B cell (primary cell): ENCODE data around the gene GABRP. TPM values are rescaled to one million over a fixed set of nuclear protein-coding genes. Genes with fewer than 3 reads are reported as not detected.

Experiments
- ATAC-seq: fragments of 200-7000 bp; cut with Tn5 transposase; one replicate; pipeline ENCODE4 v1.10.0; 2021; ENCODE audit warnings: low read depth, mild to moderate bottlenecking, moderate number of reproducible peaks, moderate library complexity
- CTCF ChIA-PET: fragments of 350-600 bp; sonication (Branson Sonifier 250); formaldehyde crosslinking; loops from one replicate; lab custom pipeline; 2021; ENCODE audit warnings: antibody characterized with exemption, inconsistent platforms; lab: Charles Lee
- POLR2A ChIA-PET: fragments of 350-600 bp; sonication (Branson Sonifier 250); formaldehyde crosslinking; loops from one replicate; lab custom pipeline; 2021; ENCODE audit warnings: antibody characterized with exemption; lab: Charles Lee
- DNase-seq: peaks from one replicate; pipeline ENCODE4 v3.0.0; 2013
- H2AFZ ChIP-seq: 2 replicates; pipeline ENCODE4 v1.6.1; 2012; ENCODE audit warnings: mild to moderate bottlenecking, low read depth, low read length; ENCODE audit not compliant: insufficient read depth, poor library complexity, severe bottlenecking
- H3K27ac ChIP-seq, 2 donors: 1 replicate in 1 of 2; 2 replicates in 1 of 2; pipeline ENCODE4 v1.5.1; 2012 to 2013; ENCODE audit warnings: low read length in 2 of 2, mild to moderate bottlenecking in 2 of 2, moderate library complexity in 1 of 2
- H3K27me3 ChIP-seq, 4 experiments: fragments of 200-600 bp in 1 of 4; sonication (generic) in 1 of 4; replicated peaks in 1 of 4; 1 replicate in 2 of 4; 2 replicates in 2 of 4; pipeline versions ENCODE4 v1.6.1 to v1.7.0; 2013 to 2016; ENCODE audit warnings: low read length in 3 of 4, mild to moderate bottlenecking in 2 of 4, mixed read lengths in 1 of 4, moderate library complexity in 1 of 4; ENCODE audit not compliant: insufficient read depth in 4 of 4, control insufficient read depth in 3 of 4; ENCODE audit errors: control extremely low read depth in 1 of 4
- H3K36me3 ChIP-seq, 2 experiments: replicated peaks in 1 of 2; 1 replicate in 1 of 2; 2 replicates in 1 of 2; pipeline versions ENCODE4 v1.6.1 to v1.7.1; 2013; ENCODE audit warnings: low read length in 1 of 2; ENCODE audit not compliant: insufficient read depth in 2 of 2, control insufficient read depth in 1 of 2; ENCODE audit errors: control extremely low read depth in 1 of 2, extremely low read depth in 1 of 2
- H3K4me1 ChIP-seq, 2 donors: fragments of 200-600 bp in 1 of 2; sonication (generic) in 1 of 2; 1 replicate in 1 of 2; 2 replicates in 1 of 2; pipeline versions ENCODE4 v1.5.1 to v1.6.1; 2013 to 2017; ENCODE audit warnings: low read length in 2 of 2; ENCODE audit not compliant: control insufficient read depth in 2 of 2, insufficient read depth in 2 of 2
- H3K4me2 ChIP-seq: replicated peaks from 2 replicates; pipeline ENCODE3; 2012; ENCODE audit warnings: mild to moderate bottlenecking, low read depth, low read length; ENCODE audit not compliant: poor library complexity, severe bottlenecking
- H3K4me3 ChIP-seq, 5 experiments: fragments of 200-600 bp in 1 of 5; sonication (generic) in 1 of 5; 1 replicate in 3 of 5; 2 replicates in 2 of 5; pipeline versions ENCODE4 v1.5.1 to v1.7.0; 2011 to 2016; ENCODE audit warnings: low read length in 4 of 5, mild to moderate bottlenecking in 4 of 5, low read depth in 2 of 5, control low read depth in 1 of 5, moderate library complexity in 1 of 5; ENCODE audit not compliant: insufficient read depth in 1 of 5; ENCODE audit errors: control extremely low read depth in 1 of 5, extremely low read depth in 1 of 5
- H3K79me2 ChIP-seq: fragments of 200-600 bp; sonication (generic); one replicate; pipeline ENCODE4 v1.6.0; 2016; ENCODE audit warnings: low read length; ENCODE audit not compliant: control insufficient read depth, insufficient read depth
- H3K9ac ChIP-seq: fragments of 200-600 bp; sonication (generic); 2 replicates; pipeline ENCODE4 v1.6.1; 2017; ENCODE audit warnings: mild to moderate bottlenecking, low read length, moderate library complexity
- H3K9me3 ChIP-seq, 3 donors: one replicate each; pipeline versions ENCODE4 v1.6.1 to v1.7.1; 2013; ENCODE audit warnings: low read length in 2 of 3; ENCODE audit not compliant: control insufficient read depth in 2 of 3, insufficient read depth in 1 of 3; ENCODE audit errors: control extremely low read depth in 1 of 3
- H4K20me1 ChIP-seq: 2 replicates; pipeline ENCODE4 v1.6.0; 2012; ENCODE audit warnings: mild to moderate bottlenecking, low read length; ENCODE audit not compliant: insufficient read depth, control insufficient read depth, poor library complexity, severe bottlenecking
- H3K27ac Mint-ChIP-seq: one replicate; pipeline ENCODE4 v1.8.0; 2021; ENCODE audit warnings: mixed read lengths
- H3K27me3 Mint-ChIP-seq: one replicate; pipeline ENCODE4 v1.8.0; 2021; ENCODE audit warnings: mixed read lengths
- H3K4me1 Mint-ChIP-seq: one replicate; pipeline ENCODE4 v1.8.0; 2021; ENCODE audit warnings: mixed read lengths
- H3K4me3 Mint-ChIP-seq: one replicate; pipeline ENCODE4 v1.8.0; 2021; ENCODE audit warnings: mixed read lengths
- H3K9me3 Mint-ChIP-seq: one replicate; pipeline ENCODE4 v1.8.0; 2022; ENCODE audit warnings: mixed read lengths; ENCODE audit not compliant: insufficient read depth
- EZH2 ChIP-seq: IDR thresholded peaks from 2 replicates; pipeline ENCODE4 v1.6.1; 2012; ENCODE audit warnings: borderline replicate concordance, low read depth, mild to moderate bottlenecking, moderate library complexity, low read length; ENCODE audit not compliant: insufficient read depth, poor library complexity, severe bottlenecking
- WGBS: methylation state at CpG from one replicate; pipeline ENCODE4 v1.1.5; 2013; ENCODE audit warnings: missing lambda C conversion rate; ENCODE audit not compliant: insufficient coverage; 5-methylcytosine and 5-hydroxymethylcytosine counted together
- intact Hi-C: fragments of 100-400 bp; cut with micrococcal nuclease; formaldehyde crosslinking; loops from one replicate; pipeline ENCODE4 v1.10.0; 2022
- polyA plus RNA-seq: library from polyadenylated mRNA; depleted of rRNA; stranded (reverse); fragments of >200 nt; gene quantifications from 2 replicates; pipeline ENCODE4 v1.2.3, GENCODE V29; 2012
- total RNA-seq, 2 donors: library from RNA; stranded (reverse); fragments of 120-200 nt in 1 of 2; gene quantifications; 1 replicate in 1 of 2; 2 replicates in 1 of 2; pipeline versions ENCODE4 v1.2.3 to v1.2.4, GENCODE V29; 2013 to 2022
- TF ChIP-seq, protein P1 (sequence below): fragments of 200-600 bp; IDR thresholded peaks from one replicate; pipeline ENCODE4 v1.8.0; 2022; ENCODE audit warnings: antibody characterized with exemption, mild to moderate bottlenecking

GABRP gene
- total and polyA plus RNA-seq, 2 donors (not counting 1 experiment from before 2014, with no cell fraction given): not detected

DNA sequence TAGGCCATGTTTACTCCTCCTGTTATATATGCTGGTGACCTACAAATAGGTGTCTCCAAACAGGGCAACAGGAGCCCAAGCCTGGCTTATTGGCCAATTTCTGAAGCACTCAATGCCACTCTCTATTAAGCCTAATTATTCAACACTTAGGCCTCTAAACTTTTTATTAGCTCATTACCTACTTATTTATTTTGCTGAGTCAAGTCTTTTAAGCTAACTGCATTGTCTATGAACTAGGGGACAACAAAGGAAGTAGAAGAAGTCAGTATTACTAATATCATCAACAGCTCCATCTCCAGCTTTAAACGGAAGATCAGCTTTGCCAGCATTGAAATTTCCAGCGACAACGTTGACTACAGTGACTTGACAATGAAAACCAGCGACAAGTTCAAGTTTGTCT, 28.2 kb downstream of the GABRP start:
- intact Hi-C loops: no loop called here

DNA sequence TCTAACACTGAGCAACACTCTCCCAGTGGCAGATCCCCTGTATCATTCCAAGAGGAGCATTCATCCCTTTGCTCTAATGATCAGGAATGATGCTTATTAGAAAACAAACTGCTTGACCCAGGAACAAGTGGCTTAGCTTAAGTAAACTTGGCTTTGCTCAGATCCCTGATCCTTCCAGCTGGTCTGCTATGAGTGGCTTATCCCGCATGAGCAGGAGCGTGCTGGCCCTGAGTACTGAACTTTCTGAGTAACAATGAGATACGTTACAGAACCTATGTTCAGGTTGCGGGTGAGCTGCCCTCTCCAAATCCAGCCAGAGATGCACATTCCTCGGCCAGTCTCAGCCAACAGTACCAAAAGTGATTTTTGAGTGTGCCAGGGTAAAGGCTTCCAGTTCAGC, 29.7 kb downstream of the GABRP start:
- H3K9me3 ChIP-seq: no peaks in the 10 kb centered on the region

More for the DNA sequence above, 28.2 kb downstream of the GABRP start:
- ATAC-seq (no peak), DNase-seq (no peak)
- H3K4me1 Mint-ChIP-seq: no peaks in the 10 kb centered on the region
- H3K27ac Mint-ChIP-seq: no peak overlapping the region
- H3K27me3 ChIP-seq: peaks cover 0 to 4% (median 0%) of the 10 kb centered on the region in 4 experiments
- H3K4me3 Mint-ChIP-seq: no peak overlapping the region
- ChIA-PET POLR2A (no interaction called here), CTCF (interaction anchor here (0.6 kb wide), 1 partner anchor 736 kb away, joined by 3 read pairs; no protein-coding TSS in a partner anchor)
- H3K9me3 ChIP-seq: no peaks in the 10 kb centered on the region
- H3K9me3 Mint-ChIP-seq: no peaks in the 10 kb centered on the region
- no peak overlapping the region for H3K4me2 ChIP-seq
- H3K27ac ChIP-seq: no peak overlapping the region
- H3K4me3 ChIP-seq: no peak overlapping the region
- H3K4me1 ChIP-seq: no peaks in the 10 kb centered on the region
- H3K27me3 Mint-ChIP-seq: peaks cover 13% of the 10 kb centered on the region
- H3K79me2 ChIP-seq: no peaks in the 10 kb centered on the region
- WGBS: 100% methylated on average over 4 of the region's 4 CpGs
- no peak overlapping the region for H2AFZ ChIP-seq
- no peak for TF ChIP-seq EZH2
- TF ChIP-seq, protein P1, sequence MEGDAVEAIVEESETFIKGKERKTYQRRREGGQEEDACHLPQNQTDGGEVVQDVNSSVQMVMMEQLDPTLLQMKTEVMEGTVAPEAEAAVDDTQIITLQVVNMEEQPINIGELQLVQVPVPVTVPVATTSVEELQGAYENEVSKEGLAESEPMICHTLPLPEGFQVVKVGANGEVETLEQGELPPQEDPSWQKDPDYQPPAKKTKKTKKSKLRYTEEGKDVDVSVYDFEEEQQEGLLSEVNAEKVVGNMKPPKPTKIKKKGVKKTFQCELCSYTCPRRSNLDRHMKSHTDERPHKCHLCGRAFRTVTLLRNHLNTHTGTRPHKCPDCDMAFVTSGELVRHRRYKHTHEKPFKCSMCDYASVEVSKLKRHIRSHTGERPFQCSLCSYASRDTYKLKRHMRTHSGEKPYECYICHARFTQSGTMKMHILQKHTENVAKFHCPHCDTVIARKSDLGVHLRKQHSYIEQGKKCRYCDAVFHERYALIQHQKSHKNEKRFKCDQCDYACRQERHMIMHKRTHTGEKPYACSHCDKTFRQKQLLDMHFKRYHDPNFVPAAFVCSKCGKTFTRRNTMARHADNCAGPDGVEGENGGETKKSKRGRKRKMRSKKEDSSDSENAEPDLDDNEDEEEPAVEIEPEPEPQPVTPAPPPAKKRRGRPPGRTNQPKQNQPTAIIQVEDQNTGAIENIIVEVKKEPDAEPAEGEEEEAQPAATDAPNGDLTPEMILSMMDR: no peak
- H4K20me1 ChIP-seq: no peaks in the 10 kb centered on the region
- no peak overlapping the region for H3K9ac ChIP-seq
- H3K36me3 ChIP-seq: no peaks in the 10 kb centered on the region

More for the DNA sequence above, 29.7 kb downstream of the GABRP start:
- peaks cover 13% of the 10 kb centered on the region for H3K27me3 Mint-ChIP-seq
- H3K4me1 Mint-ChIP-seq: no peaks in the 10 kb centered on the region
- Histone ChIP-seq H3K4me3 (no peak overlapping the region), H3K79me2 (no peaks in the 10 kb centered on the region), H2AFZ (no peak overlapping the region), H3K4me2 (no peak overlapping the region), H3K4me1 (no peaks in the 10 kb centered on the region), H3K9ac (no peak overlapping the region), H3K27me3 (peaks cover 0 to 4% (median 0%) of the 10 kb centered on the region in 4 experiments), H3K36me3 (no peaks in the 10 kb centered on the region), H4K20me1 (no peaks in the 10 kb centered on the region), H3K27ac (no peak overlapping the region)
- DNase-seq: no peak
- CTCF ChIA-PET: no interaction called here
- WGBS: 98% methylated on average over 3 of the region's 5 CpGs
- no peak overlapping the region for H3K4me3 Mint-ChIP-seq
- no peak overlapping the region for H3K27ac Mint-ChIP-seq
- TF ChIP-seq, protein P1: no peak
- TF ChIP-seq EZH2: no peak
- intact Hi-C loops: no loop called here
- ATAC-seq: no peak
- POLR2A ChIA-PET: no interaction called here
- H3K9me3 Mint-ChIP-seq: no peaks in the 10 kb centered on the region
